ENCODE data around the gene FAM217A. TPM values are rescaled to one million over a fixed set of nuclear protein-coding genes. Genes with fewer than 3 reads are reported as not detected.
A peak's percentile ranks its signal among the peaks of the same experiment; 100 is the strongest.

FAM217A gene
- total RNA-seq, 1 donor from 2014 or later: not detected

DNA sequence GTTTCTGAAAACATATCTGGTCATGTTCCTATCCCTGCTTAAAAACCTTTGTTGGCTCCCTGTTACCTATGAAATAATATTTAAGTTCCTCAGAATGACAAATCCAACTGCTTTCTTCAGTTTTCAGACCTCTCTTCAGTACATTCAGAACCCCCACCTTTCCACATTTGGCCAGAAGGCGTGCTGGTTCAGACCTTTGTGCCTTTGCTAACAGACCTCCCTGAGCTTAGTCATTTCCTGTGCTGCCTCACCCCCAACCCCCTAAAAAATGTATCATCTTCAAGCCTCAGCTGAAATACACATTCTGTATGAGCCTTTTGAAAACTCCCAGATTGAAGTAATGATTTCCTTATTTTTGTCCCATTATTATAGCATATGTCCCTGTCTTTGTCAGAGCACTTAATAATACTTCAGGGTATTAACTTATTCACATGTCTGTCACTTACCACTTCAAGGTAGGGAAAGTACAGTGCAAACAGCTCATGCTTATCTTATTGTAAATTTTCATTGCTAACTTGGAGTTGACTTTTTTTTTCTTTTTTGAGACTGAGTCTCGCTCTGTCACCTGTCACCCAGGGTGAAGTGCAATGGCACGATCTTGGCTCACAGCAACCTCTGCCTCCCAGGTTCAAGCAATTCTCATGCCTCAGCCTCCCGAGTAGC lies 19.7 kb downstream of the FAM217A start:
- Histone ChIP-seq H3K9me3 (no peaks in the 10 kb centered on the region), H3K4me1 (no peaks in the 10 kb centered on the region), H3K4me3 (no peak overlapping the region), H3K27ac (no peak overlapping the region), H3K27me3 (no peaks in the 10 kb centered on the region), H3K36me3 (peaks cover 100% of the 10 kb centered on the region)
- ATAC-seq (no peak), DNase-seq (no peak)
- no peak for TF ChIP-seq CTCF (IDR thresholded peaks at IDR 0.05)
- intact Hi-C loops (cut with DNase I): no loop called here

DNA sequence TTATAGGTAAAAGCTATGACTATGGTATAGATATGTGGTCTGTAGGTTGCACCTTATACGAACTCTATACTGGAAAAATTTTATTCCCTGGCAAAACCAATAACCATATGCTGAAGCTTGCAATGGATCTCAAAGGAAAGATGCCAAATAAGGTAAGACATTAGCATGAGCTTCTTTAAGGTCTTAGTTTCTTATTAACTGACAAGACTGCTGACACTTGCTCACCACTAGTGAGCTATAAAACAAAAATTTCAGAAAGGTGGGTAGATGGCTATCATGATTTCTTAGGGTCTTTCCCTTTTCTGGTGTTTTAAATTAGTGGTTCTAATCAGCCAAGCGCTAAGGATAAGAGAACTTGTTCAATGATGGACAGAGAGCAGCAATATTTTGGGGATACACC lies 21.9 kb downstream of the FAM217A start:
- TF ChIP-seq CTCF (IDR thresholded peaks at IDR 0.05): no peak
- Histone ChIP-seq H3K36me3 (peaks cover 100% of the 10 kb centered on the region), H3K4me1 (no peaks in the 10 kb centered on the region), H3K9me3 (no peaks in the 10 kb centered on the region), H3K4me3 (no peak overlapping the region), H3K27ac (no peak overlapping the region), H3K27me3 (no peaks in the 10 kb centered on the region)
- intact Hi-C loops (cut with DNase I): no loop called here
- no peak for ATAC-seq
- no peak for DNase-seq

GRCh38 chr6:4055420-4056041 lies 23.4 kb downstream of the FAM217A start:
- Histone ChIP-seq H3K9me3 (no peaks in the 10 kb centered on the region), H3K36me3 (peaks cover 100% of the 10 kb centered on the region), H3K4me3 (no peak overlapping the region), H3K4me1 (no peaks in the 10 kb centered on the region), H3K27ac (no peak overlapping the region), H3K27me3 (no peaks in the 10 kb centered on the region)
- intact Hi-C loops (cut with DNase I): no loop called here
- ATAC-seq (peak; percentile 56), DNase-seq (no peak)
- TF ChIP-seq CTCF (IDR thresholded peaks at IDR 0.05): peak; percentile 40

GRCh38 chr6:4049246-4049645 lies 29.7 kb downstream of the FAM217A start:
- intact Hi-C loops (cut with DNase I): no loop called here
- Histone ChIP-seq H3K27ac (no peak overlapping the region), H3K36me3 (peaks cover 98% of the 10 kb centered on the region), H3K4me3 (no peak overlapping the region), H3K4me1 (no peaks in the 10 kb centered on the region), H3K27me3 (no peaks in the 10 kb centered on the region), H3K9me3 (no peaks in the 10 kb centered on the region)
- no peak for DNase-seq
- TF ChIP-seq CTCF (IDR thresholded peaks at IDR 0.05): no peak
- no peak for ATAC-seq

DNA sequence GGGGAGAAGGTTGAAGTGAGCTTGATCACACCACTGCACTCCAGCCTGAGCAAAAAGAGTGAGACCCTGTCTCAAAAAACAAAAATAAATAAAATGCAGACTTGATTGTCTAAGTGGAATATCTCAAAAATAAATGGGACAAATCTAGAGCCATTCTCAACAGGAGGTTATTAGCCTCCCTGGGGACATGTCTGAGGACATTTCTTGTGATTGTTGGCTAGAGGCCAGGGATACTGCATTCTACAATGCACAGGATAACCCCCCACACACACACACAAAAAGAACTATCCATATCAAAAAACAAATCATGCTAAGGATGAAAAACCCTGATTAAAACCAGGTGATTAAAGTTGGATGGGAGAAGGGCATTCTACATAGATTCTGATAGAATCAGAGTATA lies 37.5 kb downstream of the FAM217A start:
- intact Hi-C loops (cut with DNase I): no loop called here
- Histone ChIP-seq H3K4me3 (no peak overlapping the region), H3K4me1 (no peaks in the 10 kb centered on the region), H3K27me3 (no peaks in the 10 kb centered on the region), H3K27ac (no peak overlapping the region), H3K36me3 (peaks cover 94% of the 10 kb centered on the region), H3K9me3 (no peaks in the 10 kb centered on the region)
- ATAC-seq: no peak
- DNase-seq: no peak
- no peak for TF ChIP-seq CTCF (IDR thresholded peaks at IDR 0.05)

All from upper lobe of right lung (tissue), 1 donor.